Adrenal gland (tissue), 19 donors: ENCODE measurements around the gene TBCC. TPM values are rescaled to one million over a fixed set of nuclear protein-coding genes. Genes with fewer than 3 reads are reported as not detected.

Experiments used
- DNase-seq, 7 donors: peaks; one replicate each; pipeline ENCODE4 v3.0.0-alpha.2; 2019 to 2020
- H3K27ac ChIP-seq, 5 donors: fragments of 200-600 bp; sonication (generic) in 4 of 5; 1 replicate in 3 of 5; 2 replicates in 2 of 5; pipeline versions ENCODE4 v1.5.1 to v1.8.0; 2016 to 2020; ENCODE audit warnings: mild to moderate bottlenecking in 1 of 5
- H3K27me3 ChIP-seq: fragments of 200-600 bp; 2 replicates; pipeline ENCODE4 v1.8.0; 2021
- H3K36me3 ChIP-seq, 2 donors: fragments of 200-600 bp; replicated peaks in 1 of 2; 1 replicate in 1 of 2; 2 replicates in 1 of 2; pipeline versions ENCODE4 v1.5.1 to v1.8.0; 2018 to 2022
- H3K4me1 ChIP-seq, 2 donors: fragments of 200-600 bp; replicated peaks in 1 of 2; 1 replicate in 1 of 2; 2 replicates in 1 of 2; pipeline versions ENCODE4 v1.5.1 to v1.8.0; 2018 to 2021
- H3K4me3 ChIP-seq, 4 donors: fragments of 200-600 bp; sonication (generic) in 3 of 4; one replicate each; pipeline ENCODE4 v1.5.1; 2016 to 2018
- H3K9me3 ChIP-seq, 3 donors: fragments of 200-600 bp; sonication (generic) in 1 of 3; replicated peaks in 1 of 3; 1 replicate in 2 of 3; 2 replicates in 1 of 3; pipeline versions ENCODE4 v1.5.1 to v1.8.0; 2016 to 2021
- CTCF ChIP-seq, 6 experiments: fragments of 450-650 bp in 4 of 6; fragments of 200-600 bp in 2 of 6; sonication (generic) in 1 of 6; IDR thresholded peaks; 1 replicate in 5 of 6; 2 replicates in 1 of 6; pipeline versions ENCODE4 v1.5.1 to v1.8.0; 2016 to 2021; ENCODE audit warnings: antibody characterized with exemption in 6 of 6, mild to moderate bottlenecking in 2 of 6, moderate library complexity in 1 of 6
- POLR2A ChIP-seq, 2 donors: fragments of 450-650 bp; IDR thresholded peaks; one replicate each; pipeline ENCODE4 v1.6.1; 2017; ENCODE audit warnings: antibody characterized with exemption in 2 of 2, mild to moderate bottlenecking in 2 of 2, moderate library complexity in 1 of 2
- WGBS, 4 donors: extraction: QIAGEN DNeasy Blood & Tissue Kit in 2 of 4; methylation state at CpG; one replicate each; pipeline versions ENCODE4 v1.1.5 to v1.1.7; 2013 to 2017; 5-methylcytosine and 5-hydroxymethylcytosine counted together
- intact Hi-C, 2 donors: fragments of 100-400 bp; cut with DNase I; formaldehyde crosslinking; loops; one replicate each; pipeline versions ENCODE4 v1.14.1 to v1.15.0; 2022 to 2023
- long read RNA-seq, 10 donors: library from polyadenylated mRNA in 3 of 10; unstranded in 2 of 10; stranded (forward) in 1 of 10; transcript quantifications; one replicate each; pipeline ENCODE4 v2.0.0 and lab custom pipeline, GENCODE V29; 2021 to 2026
- polyA plus RNA-seq, 3 donors: library from polyadenylated mRNA; stranded (reverse); fragments of 200-250 nt in 2 of 3; fragments of 350-450 nt in 1 of 3; fragmentation: Illumina TruSeq in 1 of 3; extraction: RNeasy Lipid Tissue Mini Kit (QIAGEN cat#74804) in 1 of 3; gene quantifications; one replicate each; pipeline ENCODE4 v1.2.3, GENCODE V29; 2013 to 2014
- total RNA-seq, 9 donors: library from RNA; depleted of rRNA in 4 of 9; stranded (reverse); fragments of >200 nt in 4 of 9; fragments of 120-200 nt in 1 of 9; fragmentation: NEBNext Ultra II Directional in 1 of 9; extraction: Animal tissue kit (Norgen Biotek cat#: 25700) in 1 of 9; gene quantifications; one replicate each; pipeline versions ENCODE4 v1.1.0 to v1.2.4, GENCODE V29; 2013 to 2023
- donor health status: healthy with polysubstance abuse.
- donor health status: Bipolar disorder and iron deficiency.
- donor health status: DM: yes; HTN: yes; CAD: no.
- donor health status: DM: no; HTN: no; CAD: no.
- donor health status: DM: no; HTN: no; CAD: no.
- donor health status: DM: yes; HTN: yes; CAD: no.

Gene TBCC
- total RNA-seq (10 to 100 TPM; 19.5 to 44.8 (median 31.1) TPM), polyA plus RNA-seq (10 to 100 TPM; 15.7 to 33.1 (median 29.9) TPM)
- long read RNA-seq, donor 1, transcript TBCC-201 (1 exons, 1,616 nt): major isoform, 15 of 15 reads
- long read RNA-seq, donor 1, partial matches to known transcripts: 0 of 15 reads
- long read RNA-seq, donor 1, other reads (novel, unspliced or antisense): 0 of 15 reads
- long read RNA-seq, donor 2, partial matches to known transcripts: 0 of 4 reads
- long read RNA-seq, donor 2, other reads (novel, unspliced or antisense): 0 of 4 reads
- long read RNA-seq, donor 3, transcript TBCC-201 (1 exons, 1,616 nt): major isoform, 14 of 14 reads
- long read RNA-seq, donor 3, partial matches to known transcripts: 0 of 14 reads
- long read RNA-seq, donor 3, other reads (novel, unspliced or antisense): 0 of 14 reads
- long read RNA-seq, donor 4, transcript TBCC-201 (1 exons, 1,616 nt): major isoform, 34 of 34 reads
- long read RNA-seq, donor 4, partial matches to known transcripts: 0 of 34 reads
- long read RNA-seq, donor 4, other reads (novel, unspliced or antisense): 0 of 34 reads
- long read RNA-seq, donor 5, transcript TBCC-201 (1 exons, 1,616 nt): major isoform, 48 of 48 reads
- long read RNA-seq, donor 5, partial matches to known transcripts: 0 of 48 reads
- long read RNA-seq, donor 5, other reads (novel, unspliced or antisense): 0 of 48 reads
- long read RNA-seq, donor 6, transcript TBCC-201 (1 exons, 1,616 nt): major isoform, 17 of 17 reads
- long read RNA-seq, donor 6, partial matches to known transcripts: 0 of 17 reads
- long read RNA-seq, donor 6, other reads (novel, unspliced or antisense): 0 of 17 reads
- long read RNA-seq, donor 7, transcript TBCC-201 (1 exons, 1,616 nt): major isoform, 7 of 7 reads
- long read RNA-seq, donor 7, partial matches to known transcripts: 0 of 7 reads
- long read RNA-seq, donor 7, other reads (novel, unspliced or antisense): 0 of 7 reads
- long read RNA-seq, donor 8, transcript TBCC-201 (1 exons, 1,616 nt): major isoform, 17 of 17 reads
- long read RNA-seq, donor 8, partial matches to known transcripts: 0 of 17 reads
- long read RNA-seq, donor 8, other reads (novel, unspliced or antisense): 0 of 17 reads
- long read RNA-seq, donor 9, transcript TBCC-201 (1 exons, 1,616 nt): major isoform, 12 of 12 reads
- long read RNA-seq, donor 9, partial matches to known transcripts: 0 of 12 reads
- long read RNA-seq, donor 9, other reads (novel, unspliced or antisense): 0 of 12 reads
- long read RNA-seq, donor 10, transcript TBCC-201 (1 exons, 1,616 nt): major isoform, 7 of 7 reads
- long read RNA-seq, donor 10, partial matches to known transcripts: 0 of 7 reads
- long read RNA-seq, donor 10, other reads (novel, unspliced or antisense): 0 of 7 reads

DNA sequence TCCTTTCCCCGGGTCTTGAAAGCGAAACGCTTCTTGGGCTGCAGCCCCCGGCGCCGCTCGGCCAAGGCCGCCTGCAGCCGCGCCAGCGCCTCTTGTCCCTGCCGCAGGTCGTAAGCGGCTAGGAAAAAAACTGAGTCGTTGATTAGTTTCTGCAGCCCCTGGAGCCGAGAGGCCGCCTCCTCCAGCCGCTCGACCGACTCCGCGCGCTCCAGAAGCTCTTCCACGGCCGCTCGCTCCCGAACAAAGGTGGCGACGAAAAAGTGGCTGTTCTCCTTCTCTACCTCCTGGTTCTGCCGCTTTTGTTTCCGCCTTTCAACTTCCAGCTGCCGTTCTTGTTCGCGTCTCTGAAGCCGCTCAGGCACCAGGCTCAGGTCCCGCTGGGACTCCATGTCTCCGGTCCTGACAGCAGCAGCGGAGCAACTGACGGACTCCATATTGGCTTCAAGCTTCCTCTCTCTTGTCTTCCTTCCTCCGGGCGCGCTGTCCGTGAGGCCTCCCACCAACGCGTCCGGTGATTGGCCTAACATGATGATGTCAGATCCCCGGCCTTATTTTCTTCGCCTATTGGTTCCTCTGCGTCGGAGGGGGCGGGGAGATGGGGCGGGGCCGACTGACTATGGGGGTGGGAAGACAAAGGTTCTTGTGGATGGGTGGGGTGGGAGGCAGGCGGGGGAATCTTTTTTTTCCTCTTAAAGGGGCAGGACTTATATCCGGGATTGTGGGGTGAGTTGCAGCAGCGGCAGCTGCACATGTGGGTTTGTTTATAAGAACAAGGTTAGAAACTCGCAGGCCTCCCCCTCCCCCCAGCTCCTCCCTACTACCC is at the start of gene TBCC:
TBCC (minus strand) TSS at position 464 of the 823 bp plus-strand sequence; CDS start at position 434, 30 bp downstream.
- Histone ChIP-seq H3K4me1 (peaks cover 8 to 37% of the 10 kb centered on the region in 2 donors), H3K4me3 (peak within 1 kb of the TSS; percentile 77 to 98 (median 96)), H3K9me3 (no peaks in the 10 kb centered on the region), H3K27me3 (no peaks in the 10 kb centered on the region), H3K36me3 (no peaks in the 10 kb centered on the region), H3K27ac (peak within 1 kb of the TSS; percentile 79 to 99 (median 96))
- peak; percentile 96 to 99 (median 98) for DNase-seq
- 0 to 2% (median 1%) methylated on average over 42 to 57 of the region's 57 CpGs for WGBS, 4 donors
- intact Hi-C loops: no loop called here
- no peak for TF ChIP-seq CTCF (IDR thresholded peaks at IDR 0.05)
- peak; percentile 93 to 100 for TF ChIP-seq POLR2A (IDR thresholded peaks at IDR 0.05)

GRCh38 chr6:42795651-42796050 is 49.7 kb upstream of the TBCC start:
- 93 to 96% (median 96%) methylated on average over 1 of the region's 1 CpG for WGBS, 4 donors
- intact Hi-C loops: no loop called here

More at GRCh38 chr6:42795651-42796050, 49.7 kb upstream of the TBCC start:
- DNase-seq: no peak
- TF ChIP-seq CTCF (IDR thresholded peaks at IDR 0.05) (no peak), POLR2A (IDR thresholded peaks at IDR 0.05) (no peak)
- H3K36me3 ChIP-seq: no peaks in the 10 kb centered on the region
- H3K9me3 ChIP-seq: no peaks in the 10 kb centered on the region
- H3K27me3 ChIP-seq: no peaks in the 10 kb centered on the region
- no peak overlapping the region for H3K27ac ChIP-seq
- no peak overlapping the region for H3K4me3 ChIP-seq
- peaks cover 0 to 16% of the 10 kb centered on the region in 2 donors for H3K4me1 ChIP-seq
